Tibial nerve (tissue), 4 donors: ENCODE measurements around the gene IBA57.

Experiments used
- CTCF ChIP-seq, 5 experiments: fragments of 200-600 bp in 3 of 5; fragments of 450-650 bp in 2 of 5; sonication (generic) in 3 of 5; IDR thresholded peaks; one replicate each; pipeline ENCODE4 v1.5.1; 2016 to 2019; ENCODE audit warnings: antibody characterized with exemption in 5 of 5, mild to moderate bottlenecking in 3 of 5, moderate library complexity in 2 of 5
- EP300 ChIP-seq, 2 donors: sonication (generic); formaldehyde crosslinking; IDR thresholded peaks; one replicate each; pipeline ENCODE4 v1.6.1; 2017; ENCODE audit warnings: antibody characterized with exemption in 2 of 2, mild to moderate bottlenecking in 1 of 2
- POLR2A ChIP-seq, 2 donors: fragments of 450-650 bp; IDR thresholded peaks; one replicate each; pipeline ENCODE4 v1.6.1; 2017; ENCODE audit warnings: antibody characterized with exemption in 2 of 2, mild to moderate bottlenecking in 2 of 2, moderate library complexity in 2 of 2

DNA sequence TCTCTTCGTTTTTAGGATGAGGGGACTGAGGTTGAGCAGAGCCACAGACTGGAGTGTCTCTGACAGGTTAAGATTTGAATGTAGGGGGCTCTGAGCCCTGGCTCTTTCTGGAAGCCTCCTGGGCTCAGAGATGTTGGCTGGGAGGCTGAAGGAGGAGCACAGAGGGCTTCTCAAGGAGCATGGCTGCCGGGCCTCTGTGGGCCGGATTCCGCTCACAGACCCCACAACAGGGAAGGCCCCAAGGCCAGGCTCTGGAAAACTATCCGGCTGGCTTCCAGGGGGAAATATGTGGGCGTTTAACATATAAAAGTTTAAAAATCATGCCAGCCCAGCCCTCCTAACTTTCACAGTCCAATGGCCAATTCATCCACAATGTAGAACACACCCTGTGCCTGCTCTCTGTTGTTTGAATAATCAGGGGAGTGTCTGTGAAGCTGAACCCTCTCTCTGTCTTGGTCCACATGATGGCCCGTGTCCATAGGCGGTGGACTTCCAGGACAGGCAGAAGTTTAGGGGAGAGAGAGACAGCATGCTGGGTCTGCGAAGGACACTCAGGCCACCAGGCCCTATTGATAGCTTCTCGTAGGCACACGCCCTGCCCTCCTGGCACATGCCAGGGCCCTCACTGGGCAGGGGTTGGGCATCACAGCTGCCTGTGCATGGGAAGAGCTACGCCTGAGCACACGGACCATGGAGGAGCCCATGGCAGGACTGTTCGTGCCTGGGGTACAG lies 53.1 kb downstream of the IBA57 start:
- no peak for TF ChIP-seq CTCF (IDR thresholded peaks at IDR 0.05)
- TF ChIP-seq POLR2A (IDR thresholded peaks at IDR 0.05) = no peak
- TF ChIP-seq EP300 (IDR thresholded peaks at IDR 0.05) = no peak
